Measurements from ENCODE around the gene TECTB. TPM values are rescaled to one million over a fixed set of nuclear protein-coding genes. Genes with fewer than 3 reads are reported as not detected.

Gene TECTB
- total and polyA plus RNA-seq, 9 of the 15 experiments (the other 6 are each of a cell fraction or from before 2014, with no cell fraction given), result not detected

DNA sequence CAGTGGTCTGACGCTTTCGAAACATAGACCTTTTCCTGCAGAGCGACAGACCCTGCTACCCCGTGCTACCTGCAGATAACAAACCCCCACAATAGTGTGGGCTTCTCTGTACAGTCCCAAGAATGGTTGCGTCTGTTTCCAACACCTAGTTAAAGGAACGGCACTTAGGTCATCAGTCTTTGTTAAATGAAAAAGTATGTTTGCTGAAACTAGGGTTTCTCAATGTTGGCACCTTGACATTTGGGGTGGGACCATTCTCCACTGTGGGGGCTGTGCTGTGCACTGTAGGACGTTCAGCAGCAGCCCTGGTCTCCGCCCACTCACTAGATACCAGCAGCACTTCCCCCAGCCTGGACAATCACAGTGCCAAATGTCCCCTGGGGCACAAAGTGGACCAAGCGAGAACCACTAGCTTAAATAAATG, 13.7 kb downstream of the TECTB start:
- BruUV-seq (replicated peaks), result no TSS peak
- peaks cover 2 to 35% of the 10 kb centered on the region in 2 experiments; a peak in 3 of 5 replicates for H3K27me3 ChIP-seq (ENCODE audit: control insufficient read depth in 2 of 2, insufficient read depth in 2 of 2, low read length in 2 of 2)
- H3K9me3 ChIP-seq (replicated peaks; ENCODE audit: control insufficient read depth, insufficient read depth, low read depth, low read length), result no peaks in the 10 kb centered on the region
- no peak overlapping the region for H2AFZ ChIP-seq (ENCODE audit: low read depth, low read length)
- DNase-seq (ENCODE audit: extremely low read depth in 1 of 4, low spot score in 3 of 4) (no peak), ATAC-seq (no peak), FAIRE-seq (no peak)
- ChIA-PET CTCF (ENCODE audit: low intra/inter-chr PET ratio) (no interaction called here), POLR2A (interaction anchor here (1.2 kb wide), 1 partner anchor 22 kb away, joined by 3 read pairs; no protein-coding TSS in a partner anchor)
- no peak for TF ChIP-seq BDP1 (IDR thresholded peaks at IDR 0.05; ENCODE audit: insufficient read depth, insufficient read length)
- intact Hi-C loops (cut with micrococcal nuclease) (no loop called here), in situ Hi-C loops (cut with MboI) (no loop called here)
- H3K9me1 ChIP-seq (ENCODE audit: control insufficient read depth, insufficient read depth, low read length), result no peaks in the 10 kb centered on the region
- H3K4me1 ChIP-seq (replicated peaks in 1 of 2; ENCODE audit: control insufficient read depth in 2 of 2, insufficient read depth in 2 of 2, low read length in 2 of 2), result no peaks in the 10 kb centered on the region; a peak in 1 of 5 replicates
- H3K36me3 ChIP-seq (ENCODE audit: control insufficient read depth, insufficient read depth, low read length), result no peaks in the 10 kb centered on the region
- H4K20me1 ChIP-seq (replicated peaks; ENCODE audit: control insufficient read depth, insufficient read depth, low read length), result no peaks in the 10 kb centered on the region
- 1% methylated on average over 8 of the region's 9 CpGs for WGBS (ENCODE audit: insufficient coverage, low coverage, missing lambda C conversion rate)
- H3K79me2 ChIP-seq (ENCODE audit: control insufficient read depth, insufficient read depth, low read length), result no peaks in the 10 kb centered on the region
- no peak overlapping the region for H3K4me3 ChIP-seq
- no peak overlapping the region for H3K4me2 ChIP-seq (ENCODE audit: insufficient read depth, low read length)
- H3K27ac ChIP-seq (ENCODE audit: extremely low read depth, low read depth, low read length), result no peak overlapping the region
- no peak overlapping the region for H3K9ac ChIP-seq (ENCODE audit: insufficient read depth in 1 of 2, low read depth in 2 of 2, low read length in 2 of 2)

DNA sequence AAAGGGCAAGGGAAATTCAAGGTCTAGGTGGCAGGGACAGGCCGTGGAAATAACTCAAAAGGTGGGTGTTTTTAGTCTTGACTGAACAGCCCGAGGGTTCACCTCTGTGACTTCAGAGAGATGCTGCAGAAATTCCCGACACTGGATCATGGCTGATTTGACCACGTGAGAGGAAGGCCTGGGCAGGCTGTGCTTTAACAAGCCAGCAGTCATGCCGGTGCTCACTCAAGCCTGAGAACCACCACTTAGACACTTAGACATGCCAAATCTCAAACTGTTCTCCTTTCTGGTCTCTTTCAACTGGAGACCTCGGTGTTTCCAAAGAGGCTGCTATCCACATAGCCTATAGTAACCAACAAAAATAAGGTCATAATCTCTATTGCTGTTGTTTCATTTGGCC, 15.4 kb downstream of the TECTB start:
- Histone ChIP-seq H3K4me1 (replicated peaks in 1 of 2; ENCODE audit: control insufficient read depth in 2 of 2, insufficient read depth in 2 of 2, low read length in 2 of 2) (no peaks in the 10 kb centered on the region; a peak in 1 of 5 replicates), H3K4me2 (ENCODE audit: insufficient read depth, low read length) (no peak overlapping the region), H2AFZ (ENCODE audit: low read depth, low read length) (no peak overlapping the region), H3K79me2 (ENCODE audit: control insufficient read depth, insufficient read depth, low read length) (no peaks in the 10 kb centered on the region), H3K4me3 (no peak overlapping the region), H4K20me1 (replicated peaks; ENCODE audit: control insufficient read depth, insufficient read depth, low read length) (no peaks in the 10 kb centered on the region), H3K36me3 (ENCODE audit: control insufficient read depth, insufficient read depth, low read length) (no peaks in the 10 kb centered on the region), H3K9me3 (replicated peaks; ENCODE audit: control insufficient read depth, insufficient read depth, low read depth, low read length) (no peaks in the 10 kb centered on the region), H3K9me1 (ENCODE audit: control insufficient read depth, insufficient read depth, low read length) (no peaks in the 10 kb centered on the region), H3K9ac (ENCODE audit: insufficient read depth in 1 of 2, low read depth in 2 of 2, low read length in 2 of 2) (no peak overlapping the region), H3K27me3 (ENCODE audit: control insufficient read depth in 2 of 2, insufficient read depth in 2 of 2, low read length in 2 of 2) (peaks cover 4 to 26% of the 10 kb centered on the region in 2 experiments; a peak in 3 of 5 replicates), H3K27ac (ENCODE audit: extremely low read depth, low read depth, low read length) (no peak overlapping the region)
- in situ Hi-C loops (cut with MboI), result no loop called here
- POLR2A ChIA-PET, result no interaction called here
- WGBS (ENCODE audit: insufficient coverage, low coverage, missing lambda C conversion rate), result 0% methylated on average over 6 of the region's 6 CpGs
- BruUV-seq (replicated peaks), result no TSS peak
- CTCF ChIA-PET (ENCODE audit: low intra/inter-chr PET ratio), result no interaction called here
- no peak for FAIRE-seq
- ATAC-seq, result no peak
- intact Hi-C loops (cut with micrococcal nuclease), result no loop called here
- no peak for DNase-seq (ENCODE audit: extremely low read depth in 1 of 4, low spot score in 3 of 4)
- TF ChIP-seq, protein P1, sequence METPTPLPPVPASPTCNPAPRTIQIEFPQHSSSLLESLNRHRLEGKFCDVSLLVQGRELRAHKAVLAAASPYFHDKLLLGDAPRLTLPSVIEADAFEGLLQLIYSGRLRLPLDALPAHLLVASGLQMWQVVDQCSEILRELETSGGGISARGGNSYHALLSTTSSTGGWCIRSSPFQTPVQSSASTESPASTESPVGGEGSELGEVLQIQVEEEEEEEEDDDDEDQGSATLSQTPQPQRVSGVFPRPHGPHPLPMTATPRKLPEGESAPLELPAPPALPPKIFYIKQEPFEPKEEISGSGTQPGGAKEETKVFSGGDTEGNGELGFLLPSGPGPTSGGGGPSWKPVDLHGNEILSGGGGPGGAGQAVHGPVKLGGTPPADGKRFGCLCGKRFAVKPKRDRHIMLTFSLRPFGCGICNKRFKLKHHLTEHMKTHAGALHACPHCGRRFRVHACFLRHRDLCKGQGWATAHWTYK (CRISPR knock-in tag; IDR thresholded peaks at IDR 0.05), result no peak
- TF ChIP-seq NCOA6 (IDR thresholded peaks at IDR 0.05), result no peak
- TF ChIP-seq TGIF2 (CRISPR knock-in tag; IDR thresholded peaks at IDR 0.05), result no peak
- no peak for TF ChIP-seq SIN3B (IDR thresholded peaks at IDR 0.05; ENCODE audit: low read depth)
- no peak for TF ChIP-seq ZNF583 (CRISPR knock-in tag; IDR thresholded peaks at IDR 0.05)
- no peak for TF ChIP-seq KLF10 (CRISPR knock-in tag; IDR thresholded peaks at IDR 0.05)
- TF ChIP-seq NR2F6 (CRISPR knock-in tag; IDR thresholded peaks at IDR 0.05), result no peak
- no peak for TF ChIP-seq HSF4 (CRISPR knock-in tag; IDR thresholded peaks at IDR 0.05; ENCODE audit: borderline replicate concordance)
- TF ChIP-seq DNMT1 (IDR thresholded peaks at IDR 0.05), result no peak
- TF ChIP-seq SIN3A (IDR thresholded peaks at IDR 0.05; ENCODE audit: borderline replicate concordance in 2 of 2, control insufficient read depth in 1 of 2, low read depth in 2 of 2, low read length in 2 of 2), result no peak
- TF ChIP-seq SAP30 (IDR thresholded peaks at IDR 0.05; ENCODE audit: borderline replicate concordance, insufficient read depth, low read depth, low read length, poor library complexity, severe bottlenecking), result no peak
- no peak for TF ChIP-seq GABPB1 (CRISPR knock-in tag; IDR thresholded peaks at IDR 0.05)
- TF ChIP-seq, protein P2, sequence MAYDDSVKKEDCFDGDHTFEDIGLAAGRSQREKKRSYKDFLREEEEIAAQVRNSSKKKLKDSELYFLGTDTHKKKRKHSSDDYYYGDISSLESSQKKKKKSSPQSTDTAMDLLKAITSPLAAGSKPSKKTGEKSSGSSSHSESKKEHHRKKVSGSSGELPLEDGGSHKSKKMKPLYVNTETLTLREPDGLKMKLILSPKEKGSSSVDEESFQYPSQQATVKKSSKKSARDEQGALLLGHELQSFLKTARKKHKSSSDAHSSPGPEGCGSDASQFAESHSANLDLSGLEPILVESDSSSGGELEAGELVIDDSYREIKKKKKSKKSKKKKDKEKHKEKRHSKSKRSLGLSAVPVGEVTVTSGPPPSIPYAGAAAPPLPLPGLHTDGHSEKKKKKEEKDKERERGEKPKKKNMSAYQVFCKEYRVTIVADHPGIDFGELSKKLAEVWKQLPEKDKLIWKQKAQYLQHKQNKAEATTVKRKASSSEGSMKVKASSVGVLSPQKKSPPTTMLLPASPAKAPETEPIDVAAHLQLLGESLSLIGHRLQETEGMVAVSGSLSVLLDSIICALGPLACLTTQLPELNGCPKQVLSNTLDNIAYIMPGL (CRISPR knock-in tag; IDR thresholded peaks at IDR 0.05), result no peak
- no peak for TF ChIP-seq ZNF717 (CRISPR knock-in tag; IDR thresholded peaks at IDR 0.05)
